ENCODE data around the gene CCDC88B. TPM values are rescaled to one million over a fixed set of nuclear protein-coding genes. Genes with fewer than 3 reads are reported as not detected.

CCDC88B gene
- total and polyA plus RNA-seq, 9 of the 15 experiments (the other 6 are each of a cell fraction or from before 2014, with no cell fraction given): 0.13 to 18.1 (median 7.9) TPM

- TF ChIP-seq, protein P1, sequence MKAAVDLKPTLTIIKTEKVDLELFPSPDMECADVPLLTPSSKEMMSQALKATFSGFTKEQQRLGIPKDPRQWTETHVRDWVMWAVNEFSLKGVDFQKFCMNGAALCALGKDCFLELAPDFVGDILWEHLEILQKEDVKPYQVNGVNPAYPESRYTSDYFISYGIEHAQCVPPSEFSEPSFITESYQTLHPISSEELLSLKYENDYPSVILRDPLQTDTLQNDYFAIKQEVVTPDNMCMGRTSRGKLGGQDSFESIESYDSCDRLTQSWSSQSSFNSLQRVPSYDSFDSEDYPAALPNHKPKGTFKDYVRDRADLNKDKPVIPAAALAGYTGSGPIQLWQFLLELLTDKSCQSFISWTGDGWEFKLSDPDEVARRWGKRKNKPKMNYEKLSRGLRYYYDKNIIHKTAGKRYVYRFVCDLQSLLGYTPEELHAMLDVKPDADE (conservative IDR thresholded peaks at IDR 0.05; ENCODE audit: control insufficient read depth, low read depth, low read length): peak; percentile 84
- TF ChIP-seq ZNF197 (CRISPR knock-in tag; IDR thresholded peaks at IDR 0.05; ENCODE audit: low read depth): peak; percentile 91; the same call in 1 of the 2 replicates
- peak; percentile 98 for TF ChIP-seq ZBTB7A (IDR thresholded peaks at IDR 0.05; ENCODE audit: borderline replicate concordance, control insufficient read depth, low read depth, low read length)
- TF ChIP-seq SMARCA5 (IDR thresholded peaks at IDR 0.05): peak; percentile 98
- TF ChIP-seq ADNP (tag; IDR thresholded peaks at IDR 0.05): peak; percentile 93
- TF ChIP-seq, protein P2, sequence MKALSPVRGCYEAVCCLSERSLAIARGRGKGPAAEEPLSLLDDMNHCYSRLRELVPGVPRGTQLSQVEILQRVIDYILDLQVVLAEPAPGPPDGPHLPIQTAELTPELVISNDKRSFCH (CRISPR knock-in tag; IDR thresholded peaks at IDR 0.05): no peak
- TF ChIP-seq, protein P2 (tag; IDR thresholded peaks at IDR 0.05): peak; percentile 43; the same call in 1 of the 2 replicates
Observed at GRCh38 chr11:64334764-64335735, 5.0 kb upstream of the CCDC88B start (continued).
